ENCODE measurements around the gene TLN1. TPM values are rescaled to one million over a fixed set of nuclear protein-coding genes. Genes with fewer than 3 reads are reported as not detected.
A peak's percentile ranks its signal among the peaks of the same experiment; 100 is the strongest.

TLN1 gene
- total and polyA plus RNA-seq, 10 of the 15 experiments (the other 5 are each of a cell fraction or from before 2014, with no cell fraction given) = 11.6 to 305 (median 71.9) TPM

DNA sequence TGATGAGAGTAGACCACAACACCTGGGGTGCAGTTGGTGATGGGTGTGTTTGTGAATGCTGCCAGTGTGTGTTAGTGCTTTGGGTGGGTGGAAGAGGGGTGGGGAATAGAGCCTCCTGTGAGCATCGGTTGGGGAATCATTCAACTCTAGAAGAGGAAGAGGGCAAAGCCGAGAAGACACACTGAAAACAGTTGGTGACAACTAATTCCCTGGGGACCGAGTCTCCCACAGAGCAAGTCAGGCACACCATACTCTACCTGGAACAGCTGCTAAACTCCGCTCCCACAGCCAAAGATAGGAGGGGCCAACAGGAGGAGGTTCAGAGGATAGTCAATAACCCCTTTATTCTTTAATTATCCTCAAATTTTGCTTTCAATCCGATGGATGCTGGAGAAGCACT lies 65.4 kb downstream of the TLN1 start:
- 22% methylated on average over 5 of the region's 5 CpGs for WGBS (ENCODE audit: insufficient coverage, insufficient replicate concordance, low lambda C conversion rate, missing lambda C conversion rate)
- ATAC-seq (no peak), FAIRE-seq (no peak), DNase-seq (ENCODE audit: low read depth, low spot score) (no peak)
- Histone ChIP-seq H3K36me3 (ENCODE audit: control insufficient read depth in 2 of 2, insufficient read depth in 2 of 2, low read length in 1 of 2) (peaks cover 3 to 4% of the 10 kb centered on the region in 2 experiments; a peak in 2 of 4 replicates), H3K27ac (ENCODE audit: control insufficient read depth, insufficient read depth) (no peak overlapping the region), H3K4me3 (no peak overlapping the region), H4K20me1 (ENCODE audit: control insufficient read depth, insufficient read depth) (no peaks in the 10 kb centered on the region), H3K4me1 (ENCODE audit: control insufficient read depth, insufficient read depth, low read length) (peaks cover 27% of the 10 kb centered on the region), H3K79me2 (ENCODE audit: control insufficient read depth, insufficient read depth, low read length) (peaks cover 22% of the 10 kb centered on the region), H3K9me3 (replicated peaks; ENCODE audit: control insufficient read depth, insufficient read depth, low read length) (no peaks in the 10 kb centered on the region), H3K27me3 (replicated peaks in 1 of 2; ENCODE audit: control insufficient read depth in 2 of 2, insufficient read depth in 2 of 2, low read length in 1 of 2) (no peaks in the 10 kb centered on the region), H3K4me2 (ENCODE audit: control insufficient read depth, insufficient read depth) (no peak overlapping the region), H2AFZ (ENCODE audit: control insufficient read depth, low read depth, low read length) (no peak overlapping the region), H3K9ac (ENCODE audit: control insufficient read depth, insufficient read depth, low read length) (no peak overlapping the region)
- ChIA-PET POLR2A (interaction anchor here (0.7 to 10.8 kb wide), 6 partner anchors 9 to 148 kb away, joined by 3 to 163 read pairs (median 4); partner anchors contain the start of genes CREB3 and TLN1), RAD21 (ENCODE audit: unreplicated experiment) (interaction anchor here (0.8 to 9.7 kb wide), 5 partner anchors 9 to 63 kb away, joined by 3 to 95 read pairs (median 20); partner anchors contain the start of genes CCDC107, RMRP and SIT1), CTCF (interaction anchor here (1.6 to 13.5 kb wide), 4 partner anchors 18 to 62 kb away, joined by 4 to 227 read pairs (median 150); partner anchors contain the start of genes CREB3, SIT1, TESK1 and TLN1), SMC1A (ENCODE audit: uncharacterized antibody, unreplicated experiment) (interaction anchor here (0.6 to 12.5 kb wide), 4 partner anchors 9 to 63 kb away, joined by 3 to 145 read pairs (median 3); partner anchors contain the start of genes CREB3, RMRP and TLN1)
- in situ Hi-C loops (cut with MboI) = loop anchor here (5.0 kb wide), 1 partner anchor 56 kb away; no protein-coding TSS in a partner anchor
- TF ChIP-seq IKZF2 (IDR thresholded peaks at IDR 0.05) (peak; percentile 9 to 16; a peak in 1 of 4 replicates), RELA (IDR thresholded peaks at IDR 0.05; ENCODE audit: borderline replicate concordance, partially characterized antibody) (no peak), CHD4 (IDR thresholded peaks at IDR 0.05) (no peak), ETV6 (conservative IDR thresholded peaks at IDR 0.05 in 1 of 2, IDR thresholded peaks at IDR 0.05 in 1 of 2; ENCODE audit: borderline replicate concordance in 1 of 2, low read depth in 1 of 2) (no peak), TCF12 (IDR thresholded peaks at IDR 0.05; ENCODE audit: low read depth, low read length) (no peak), KAT2A (conservative IDR thresholded peaks at IDR 0.05; ENCODE audit: control insufficient read depth, low read depth, low read length) (no peak), CHD2 (IDR thresholded peaks at IDR 0.05; ENCODE audit: borderline replicate concordance, low read depth, low read length) (no peak), SPI1 (IDR thresholded peaks at IDR 0.05; ENCODE audit: borderline replicate concordance, insufficient read depth, low read depth, low read length) (peak; percentile 31; the same call in 1 of the 2 replicates), HDAC2 (IDR thresholded peaks at IDR 0.05) (no peak), MEF2B (IDR thresholded peaks at IDR 0.05; ENCODE audit: partially characterized antibody, poor library complexity, severe bottlenecking) (peak; percentile 90)
- TF ChIP-seq, protein P1, sequence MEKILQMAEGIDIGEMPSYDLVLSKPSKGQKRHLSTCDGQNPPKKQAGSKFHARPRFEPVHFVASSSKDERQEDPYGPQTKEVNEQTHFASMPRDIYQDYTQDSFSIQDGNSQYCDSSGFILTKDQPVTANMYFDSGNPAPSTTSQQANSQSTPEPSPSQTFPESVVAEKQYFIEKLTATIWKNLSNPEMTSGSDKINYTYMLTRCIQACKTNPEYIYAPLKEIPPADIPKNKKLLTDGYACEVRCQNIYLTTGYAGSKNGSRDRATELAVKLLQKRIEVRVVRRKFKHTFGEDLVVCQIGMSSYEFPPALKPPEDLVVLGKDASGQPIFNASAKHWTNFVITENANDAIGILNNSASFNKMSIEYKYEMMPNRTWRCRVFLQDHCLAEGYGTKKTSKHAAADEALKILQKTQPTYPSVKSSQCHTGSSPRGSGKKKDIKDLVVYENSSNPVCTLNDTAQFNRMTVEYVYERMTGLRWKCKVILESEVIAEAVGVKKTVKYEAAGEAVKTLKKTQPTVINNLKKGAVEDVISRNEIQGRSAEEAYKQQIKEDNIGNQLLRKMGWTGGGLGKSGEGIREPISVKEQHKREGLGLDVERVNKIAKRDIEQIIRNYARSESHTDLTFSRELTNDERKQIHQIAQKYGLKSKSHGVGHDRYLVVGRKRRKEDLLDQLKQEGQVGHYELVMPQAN (conservative IDR thresholded peaks at IDR 0.05) = no peak
- intact Hi-C loops (cut with micrococcal nuclease; ENCODE audit: unreplicated experiment) = no loop called here
- no TSS peak for BruUV-seq (replicated peaks)
